NOMO-1 treated with dmso at 0.1 percent for 144 hours (cell line): ENCODE data around the gene MYZAP.
"Not testable (repeated sequence)": the region's sequence is repeated elsewhere in the genome, so short reads cannot be mapped to it uniquely, and the experiment has no call there.

Source experiments
- DNase-seq: peaks from one replicate; lab custom pipeline; 2025; ENCODE audit not compliant: unreplicated experiment; lab: John Stamatoyannopoulos, UW

The MYZAP gene

DNA sequence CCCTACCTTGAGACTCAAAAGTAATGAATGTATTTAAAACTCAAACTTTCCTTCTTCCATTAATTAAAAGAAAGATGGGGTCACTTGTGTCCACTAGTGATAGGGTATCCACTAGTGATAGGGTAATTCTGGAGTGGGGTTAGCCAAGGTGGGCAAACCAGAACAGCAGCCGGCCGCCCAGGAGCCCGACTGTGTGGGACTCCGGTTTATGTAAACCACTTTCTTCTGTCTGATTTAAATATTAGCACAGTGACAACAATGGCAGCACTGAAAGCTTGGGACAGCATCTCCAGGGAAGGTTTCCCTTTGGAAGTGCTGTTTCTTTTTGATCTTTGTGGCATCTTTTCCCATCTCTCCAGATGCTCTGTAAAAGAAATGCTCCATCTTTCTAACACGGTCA lies 722 bp downstream of the MYZAP start:
- DNase-seq: no peak

DNA sequence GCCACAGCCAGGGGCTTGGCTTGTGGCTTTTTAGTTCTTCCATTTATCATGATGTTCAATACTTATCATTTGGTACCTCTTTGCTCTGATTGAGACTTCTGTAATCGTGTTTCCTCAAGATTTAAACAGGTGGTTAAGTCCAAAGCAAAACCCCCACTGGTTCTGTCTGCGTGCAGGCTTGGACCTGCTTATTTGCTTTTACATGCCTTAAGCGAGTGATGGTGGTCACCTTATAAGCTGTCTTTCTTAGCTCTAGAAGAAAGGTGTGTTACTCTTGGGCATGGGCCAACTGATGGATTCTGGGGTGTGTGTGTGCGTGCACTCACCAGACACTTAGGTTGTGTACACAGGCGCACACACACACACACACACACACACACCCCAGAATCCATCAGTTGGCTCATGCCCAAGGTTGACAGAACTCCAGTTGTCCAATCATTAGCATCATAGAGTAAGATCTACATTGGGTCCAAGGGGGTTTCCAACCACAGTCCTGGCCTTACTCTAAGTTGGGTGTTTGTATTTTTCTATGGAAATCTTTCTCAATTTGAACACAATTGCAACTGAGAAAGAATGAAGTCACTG lies 1.2 kb downstream of the MYZAP start:
- DNase-seq: no peak

DNA sequence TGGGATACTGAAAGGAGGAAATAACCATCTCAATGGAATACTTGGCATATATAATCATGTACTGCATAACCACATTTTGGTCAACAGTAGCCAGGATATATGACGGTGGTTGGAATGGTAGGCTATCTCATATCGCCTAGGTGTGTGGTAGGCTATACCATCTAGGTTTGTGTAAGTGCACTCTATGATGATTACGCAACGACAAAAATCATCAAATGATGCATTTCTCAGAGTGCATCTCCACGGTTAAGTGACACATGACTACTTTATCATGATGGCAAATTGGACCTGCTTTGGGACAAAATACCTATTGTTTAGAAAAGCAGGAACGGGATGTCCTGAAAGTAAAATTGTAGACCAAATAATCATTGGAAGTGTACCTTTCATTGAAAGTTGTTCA lies 2.8 kb downstream of the MYZAP start:
- no peak for DNase-seq

DNA sequence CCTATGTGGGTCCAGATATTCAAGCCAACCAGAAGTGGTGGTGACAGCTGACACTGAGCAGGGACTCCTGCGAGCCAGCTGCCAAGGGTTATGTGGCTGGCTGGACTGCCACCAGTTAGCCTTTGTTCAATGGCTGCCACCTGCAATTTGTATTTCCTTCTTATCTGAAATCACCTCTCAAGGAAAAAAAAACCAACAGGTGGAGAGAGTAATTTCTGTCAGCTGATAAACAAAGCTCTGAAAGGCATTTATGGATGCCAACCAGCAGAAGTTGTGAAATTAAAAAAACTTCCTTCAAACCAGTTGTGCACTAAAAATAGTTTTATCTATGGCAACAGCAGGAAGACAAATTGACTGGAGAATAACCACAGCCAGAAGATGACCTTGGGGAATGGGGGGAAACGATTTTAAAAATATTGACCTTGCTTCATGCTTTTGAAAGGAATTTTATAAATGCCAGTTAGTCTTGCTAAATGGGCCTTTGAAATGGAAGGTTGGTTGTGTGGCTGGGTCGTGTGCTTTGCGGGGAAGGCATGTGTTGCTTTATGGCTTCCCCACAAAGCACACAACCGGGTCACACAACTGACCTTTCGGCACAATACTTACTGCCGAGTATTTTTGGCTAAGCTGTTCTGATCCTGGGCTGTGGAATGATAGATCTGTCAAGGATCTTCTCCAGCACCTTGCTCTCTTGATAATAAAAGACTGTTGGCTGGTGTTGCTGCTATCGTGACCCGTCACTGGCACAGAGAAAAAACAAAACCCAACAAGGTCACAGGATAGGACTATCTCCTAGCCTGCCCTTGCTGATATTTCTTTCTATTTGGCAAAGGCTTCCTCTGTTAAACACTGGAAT lies 3.5 kb downstream of the MYZAP start:
- no peak for DNase-seq

DNA sequence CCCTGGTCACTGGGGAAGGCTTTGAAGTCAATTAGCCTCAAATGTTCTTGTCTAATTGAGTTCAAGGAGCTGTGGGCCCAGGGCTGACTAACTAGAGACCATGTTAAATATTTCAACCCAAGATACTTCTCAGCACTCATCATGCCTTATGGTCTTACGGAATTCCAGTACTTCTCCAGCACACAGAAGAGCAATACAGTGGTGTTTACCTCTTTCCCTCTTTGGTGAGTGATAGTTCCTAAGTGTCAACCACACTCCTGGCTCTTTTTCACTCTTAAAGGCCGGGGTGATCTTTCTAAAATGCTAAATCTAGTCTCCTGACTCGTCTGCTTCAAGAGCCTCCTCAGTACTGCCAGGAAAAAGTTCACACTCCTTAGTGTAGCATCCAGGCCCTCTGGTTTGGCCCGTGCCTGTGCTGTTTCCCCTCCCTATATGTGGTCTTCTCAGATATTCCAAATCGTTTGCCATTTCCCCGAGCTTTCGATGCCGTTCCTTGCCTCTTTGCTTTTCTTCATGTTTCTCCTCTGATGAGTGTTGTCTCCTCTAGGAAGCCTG lies 4.7 kb downstream of the MYZAP start:
- no peak for DNase-seq

DNA sequence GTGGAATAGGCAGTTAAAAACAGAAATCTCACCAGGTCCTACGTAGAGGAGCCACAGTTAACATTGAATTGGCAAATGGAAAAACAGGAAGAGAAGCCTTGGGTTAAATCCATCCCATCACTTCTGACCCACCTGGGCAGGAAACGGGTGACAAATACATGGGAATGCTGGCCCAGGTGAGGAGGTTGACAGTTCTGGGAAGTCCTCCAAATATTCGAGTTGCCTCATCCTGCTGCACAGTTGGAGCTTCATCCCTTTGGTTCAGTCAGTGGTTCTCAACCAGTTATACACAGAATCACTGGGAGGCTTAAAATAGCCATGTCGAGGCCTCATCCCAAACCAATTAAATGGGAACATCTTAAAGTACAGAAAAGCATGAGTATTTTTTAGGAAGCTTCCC lies 5.3 kb downstream of the MYZAP start:
- no peak for DNase-seq

DNA sequence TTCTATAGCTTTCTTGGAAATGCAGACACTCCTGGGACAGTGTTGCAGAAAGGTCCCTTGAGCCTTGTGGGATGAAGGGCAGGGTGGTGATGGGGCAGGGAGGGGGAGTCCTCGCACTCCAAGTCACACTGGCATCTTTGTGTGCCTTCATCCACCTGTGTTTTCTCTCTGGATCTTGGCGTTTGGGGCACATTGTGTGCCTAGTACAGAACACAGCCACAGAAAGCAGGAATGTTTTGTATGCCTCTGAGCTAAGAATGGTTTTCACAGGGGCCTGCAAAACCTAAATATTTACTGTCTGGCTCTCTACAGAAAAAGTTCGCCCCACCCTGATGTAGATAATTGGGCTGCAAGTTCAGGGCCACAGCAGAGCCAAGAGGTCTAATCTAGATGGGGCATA lies 5.7 kb downstream of the MYZAP start:
- no peak for DNase-seq

DNA sequence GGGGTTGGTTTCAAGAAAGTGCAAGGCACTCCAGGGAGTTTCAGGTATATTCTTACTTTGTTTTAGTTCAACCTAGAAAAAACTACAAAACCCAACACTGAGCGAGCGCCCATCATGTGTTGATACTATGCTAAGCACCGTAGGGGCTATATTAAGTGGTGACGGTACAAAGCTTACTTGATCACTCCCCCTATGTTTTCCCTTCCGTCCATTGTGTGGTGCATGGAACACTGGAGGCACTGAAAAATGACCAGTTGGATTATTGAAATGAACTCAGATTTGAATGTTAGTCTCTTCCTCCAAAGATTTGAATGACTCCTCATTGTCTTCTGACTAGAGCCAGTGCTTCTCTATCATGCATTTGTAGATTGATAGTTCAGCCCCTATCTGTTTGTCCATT lies 6.6 kb downstream of the MYZAP start:
- no peak for DNase-seq

DNA sequence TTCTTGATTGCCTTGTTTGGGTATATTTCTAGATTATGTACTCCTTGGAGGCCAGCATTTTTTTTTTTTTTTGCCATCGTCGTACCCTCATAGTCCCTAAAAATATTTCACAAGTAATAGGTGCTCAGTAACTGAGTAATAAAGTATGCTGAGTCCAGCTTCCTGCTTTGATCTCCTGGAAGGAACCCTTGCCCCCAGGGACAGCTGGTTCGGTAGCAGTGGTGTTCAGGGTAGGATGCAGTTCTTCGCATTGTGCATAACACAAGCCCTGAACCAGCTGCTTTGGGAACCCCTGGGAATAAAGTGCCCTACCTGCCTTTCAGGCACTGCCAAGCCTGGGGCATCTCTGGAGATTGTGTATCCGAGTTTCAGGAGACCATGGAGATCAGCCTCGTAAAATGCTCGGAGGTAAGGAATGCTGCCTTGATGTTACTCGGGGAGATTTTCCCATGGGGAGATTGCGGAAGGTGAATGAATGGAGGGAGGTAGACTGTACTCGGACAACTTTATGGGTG lies 7.6 kb downstream of the MYZAP start:
- no peak for DNase-seq

DNA sequence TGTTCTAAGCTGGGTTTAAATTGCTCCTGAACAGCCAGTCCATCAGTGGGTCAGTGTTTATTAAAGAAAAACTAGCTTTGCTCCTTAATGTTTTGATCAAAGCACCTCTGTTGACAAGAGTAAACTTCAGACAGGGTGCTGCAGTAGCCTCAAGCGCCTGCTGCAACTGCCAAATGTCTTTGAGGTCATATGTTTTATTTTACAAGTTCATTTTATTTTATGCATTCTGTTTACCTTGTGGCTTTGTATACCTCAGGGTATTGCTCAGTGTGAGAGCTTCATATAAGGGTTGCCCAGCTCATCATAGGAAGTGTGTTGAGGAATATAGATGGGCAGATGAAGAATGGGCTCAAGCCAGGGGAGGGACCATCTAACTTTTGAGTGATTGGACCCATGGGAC lies 8.5 kb downstream of the MYZAP start:
- DNase-seq: no peak

DNA sequence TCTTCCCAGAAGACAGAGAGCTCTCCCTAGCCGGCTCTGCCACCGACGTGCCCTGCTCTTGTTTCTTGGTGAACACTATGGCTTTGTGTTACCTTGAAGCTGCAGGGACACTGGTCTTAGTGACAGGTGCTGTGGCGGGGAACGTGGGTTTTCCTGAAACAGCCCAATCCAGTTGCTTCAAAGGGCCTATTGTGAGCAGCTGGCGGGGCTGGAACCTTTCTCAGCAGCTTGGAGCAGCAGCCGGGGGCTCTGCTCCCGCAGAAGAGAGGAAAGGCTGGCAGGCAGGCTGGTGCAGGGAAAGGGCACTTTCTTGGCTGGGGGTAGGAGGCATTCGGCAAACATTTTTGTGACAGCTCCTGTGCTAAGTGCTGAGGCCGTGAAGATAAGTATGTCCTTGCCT lies 12.8 kb downstream of the MYZAP start:
- no peak for DNase-seq

DNA sequence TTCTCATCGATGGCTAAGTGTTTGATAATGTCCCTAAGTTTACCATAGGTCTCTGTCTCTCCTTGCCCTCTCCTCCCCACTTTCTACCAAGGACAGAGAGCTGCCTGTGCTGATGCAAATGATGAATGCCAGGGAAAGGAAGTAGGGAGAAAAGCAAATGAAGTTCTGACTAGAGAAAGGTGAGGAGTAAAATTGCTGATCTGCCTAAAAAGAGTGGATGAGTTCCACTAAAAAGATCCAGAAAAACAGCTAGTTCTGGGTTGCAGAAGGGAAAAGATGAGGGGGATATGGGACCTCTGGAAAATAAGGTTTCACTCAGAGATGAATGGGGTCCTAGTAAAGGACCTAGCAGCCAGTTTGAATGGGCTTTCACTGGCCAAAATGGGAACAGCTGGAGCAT lies 13.8 kb downstream of the MYZAP start:
- no peak for DNase-seq

DNA sequence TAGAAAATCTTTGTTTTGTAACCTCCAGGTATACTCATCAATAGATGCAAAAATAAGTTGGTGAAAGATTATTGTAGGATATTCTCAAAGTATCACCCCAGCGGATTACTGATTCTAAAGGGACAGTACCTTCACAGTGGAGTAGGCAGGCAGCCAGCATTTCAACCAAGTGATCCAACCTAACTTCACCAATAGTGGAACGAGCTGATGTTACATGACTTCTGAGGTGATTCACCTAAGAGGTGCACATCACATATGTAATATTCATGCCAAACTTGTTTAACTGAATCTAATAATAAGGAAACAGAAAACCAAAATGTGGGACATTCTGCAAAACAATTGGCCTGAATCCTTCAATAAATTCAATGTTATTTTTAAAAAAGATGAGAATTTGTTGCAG lies 14.3 kb downstream of the MYZAP start:
- DNase-seq: no peak

DNA sequence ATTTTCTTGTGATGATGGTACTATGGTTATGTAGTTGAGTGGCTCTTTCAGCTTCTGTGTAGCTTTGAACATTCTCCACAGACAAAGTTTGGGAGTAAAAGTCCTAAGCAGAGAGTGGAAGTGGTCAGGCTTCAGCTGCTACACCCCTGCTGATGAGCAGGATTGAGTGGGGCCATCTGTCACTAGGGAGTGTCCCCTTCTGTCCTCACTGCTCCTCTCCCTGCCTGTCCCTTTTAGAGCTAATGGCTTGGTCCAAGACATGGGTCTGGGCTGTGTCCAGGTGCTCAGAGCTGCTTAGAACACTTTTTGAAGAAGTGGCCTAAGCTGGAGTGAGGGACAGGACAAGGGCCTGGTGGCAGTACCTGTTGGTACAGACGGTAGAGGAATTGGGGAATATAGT lies 15.1 kb downstream of the MYZAP start:
- no peak for DNase-seq

DNA sequence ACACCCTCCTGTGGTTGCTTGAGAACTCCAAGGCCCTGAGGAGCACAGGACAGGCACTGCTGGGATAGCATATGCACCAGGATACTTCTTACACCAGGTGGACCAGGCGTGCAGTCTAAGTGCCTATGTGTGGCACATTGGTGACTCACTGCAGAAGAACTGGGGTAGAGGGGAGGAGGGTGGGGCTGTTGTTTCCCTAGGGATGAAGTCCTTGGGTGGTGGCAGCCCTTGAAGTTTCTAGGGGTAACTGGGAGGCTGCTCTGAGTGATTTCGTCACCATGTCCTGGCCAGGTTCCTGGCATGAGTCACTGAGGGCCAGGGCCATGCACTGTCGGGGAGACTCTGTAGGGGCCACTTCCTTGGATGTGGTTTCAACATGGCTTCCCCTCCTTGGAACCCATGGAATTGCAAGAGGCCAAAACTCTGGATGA lies 15.9 kb downstream of the MYZAP start:
- DNase-seq: no peak

DNA sequence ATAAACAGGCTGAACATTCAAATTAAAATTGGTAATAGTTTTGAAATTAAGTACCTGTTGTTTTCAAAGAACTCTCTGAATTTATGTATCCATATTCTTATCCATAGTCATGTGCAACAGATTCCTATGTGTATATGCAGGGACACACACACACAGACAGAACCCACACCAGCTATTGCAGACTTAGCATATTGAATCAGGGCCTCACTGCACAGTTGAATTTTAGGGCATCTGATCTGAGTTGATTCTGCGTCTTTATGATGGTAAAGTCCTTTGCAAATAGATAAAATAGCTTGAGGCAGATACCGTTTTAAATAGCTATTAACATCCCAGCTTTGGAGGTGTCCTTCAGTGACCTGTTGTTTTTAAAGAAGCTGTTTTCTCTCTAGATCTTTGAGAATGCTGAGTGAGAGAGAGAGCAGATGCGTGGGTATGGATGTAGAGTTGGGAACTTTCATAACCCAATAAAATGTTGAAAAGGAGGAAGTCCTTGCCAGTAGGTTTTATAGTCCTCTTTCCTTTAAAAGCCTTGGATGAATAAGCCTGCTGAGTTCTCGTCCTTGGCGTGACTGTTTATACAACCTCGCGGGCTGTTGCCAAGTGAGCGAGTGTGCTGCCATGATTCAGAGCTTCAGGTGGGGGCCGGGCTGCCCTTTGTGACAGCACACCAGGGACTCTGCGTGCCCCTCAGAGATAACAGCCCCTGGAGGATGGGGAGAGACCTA lies 18.3 kb downstream of the MYZAP start:
- no peak for DNase-seq

DNA sequence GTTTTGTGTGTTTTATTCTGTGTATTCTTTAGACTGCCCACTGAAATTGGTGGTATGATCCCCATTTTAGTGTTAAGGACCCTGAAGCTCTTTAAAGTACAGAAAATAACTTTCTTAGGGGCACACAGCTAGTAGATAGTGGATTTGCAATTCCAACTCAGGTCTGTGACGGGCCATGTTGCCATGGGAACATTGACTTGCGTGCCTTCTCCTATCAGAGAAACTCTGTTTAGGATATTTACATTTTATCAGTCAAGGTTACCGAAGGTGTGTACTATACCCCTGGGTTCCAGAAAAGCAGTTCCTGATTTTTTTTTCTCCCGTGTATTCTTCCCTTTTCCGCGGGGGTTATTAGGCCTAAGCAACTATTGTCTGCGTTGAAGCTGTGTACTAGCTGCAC lies 19.4 kb downstream of the MYZAP start:
- no peak for DNase-seq

DNA sequence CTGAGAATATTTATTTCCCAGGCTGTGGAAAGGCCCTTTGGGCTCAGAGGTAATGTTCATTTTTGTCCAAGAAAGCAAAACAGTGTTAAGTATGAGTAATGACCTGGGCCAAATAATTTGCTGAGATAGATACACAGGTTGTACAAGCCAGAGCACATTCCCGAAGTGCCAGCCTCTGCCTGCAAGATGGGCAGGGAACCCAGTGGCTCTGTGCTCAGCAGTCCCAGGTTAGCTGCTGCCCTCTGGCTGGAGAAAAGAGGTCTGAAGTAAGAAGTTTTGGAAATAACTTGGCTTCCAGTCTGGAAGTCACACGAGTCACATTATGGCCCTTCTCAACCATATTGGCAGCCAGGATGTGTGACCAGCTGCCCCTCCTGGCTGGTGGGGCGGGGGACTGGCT lies 20.2 kb downstream of the MYZAP start:
- no peak for DNase-seq

DNA sequence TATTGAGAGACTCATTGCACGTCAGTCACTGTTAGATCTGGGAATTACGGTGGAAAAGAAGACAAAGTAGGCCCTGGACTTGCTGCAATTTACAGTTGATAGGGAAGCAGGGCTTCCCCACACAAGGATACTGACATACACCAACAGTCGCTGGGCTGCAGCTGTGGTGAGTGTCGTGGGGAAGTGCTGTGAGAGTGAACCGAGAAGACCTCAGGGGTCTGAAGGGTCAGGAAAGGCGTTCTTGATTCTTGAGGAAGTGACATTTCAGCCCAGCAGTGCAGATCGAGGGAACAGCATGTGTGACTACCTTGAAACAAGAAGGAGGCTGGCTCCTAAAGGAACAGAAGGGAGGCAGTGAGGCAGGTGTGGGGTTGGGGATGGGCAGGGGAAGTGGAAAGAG lies 22.5 kb downstream of the MYZAP start:
- DNase-seq: no peak

DNA sequence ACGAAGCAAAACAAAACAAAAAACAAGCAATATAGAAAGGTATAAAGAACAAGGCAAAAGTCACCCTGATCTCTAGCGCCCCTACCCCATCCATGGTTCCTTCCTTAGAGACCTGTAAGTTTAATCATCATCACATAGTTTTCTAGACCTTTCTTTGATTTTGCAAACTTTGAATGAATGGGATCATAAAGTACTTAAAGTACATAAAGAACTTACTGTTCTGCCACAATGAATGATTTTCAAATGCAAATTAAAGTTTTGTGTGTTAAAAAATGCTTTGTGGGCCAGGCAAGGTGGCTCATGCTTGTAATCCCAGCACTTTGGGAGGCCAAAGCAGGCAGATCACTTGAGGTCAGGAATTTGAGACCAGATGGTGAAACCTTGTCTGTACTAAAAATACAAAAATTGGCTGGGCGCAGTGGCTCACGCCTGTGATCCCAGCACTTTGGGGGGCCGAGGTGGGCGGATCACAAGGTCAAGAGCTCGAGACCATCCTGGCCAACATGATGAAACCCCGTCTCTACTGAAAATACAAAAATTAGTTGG lies 24.3 kb downstream of the MYZAP start:
- DNase-seq: not testable (repeated sequence)

DNA sequence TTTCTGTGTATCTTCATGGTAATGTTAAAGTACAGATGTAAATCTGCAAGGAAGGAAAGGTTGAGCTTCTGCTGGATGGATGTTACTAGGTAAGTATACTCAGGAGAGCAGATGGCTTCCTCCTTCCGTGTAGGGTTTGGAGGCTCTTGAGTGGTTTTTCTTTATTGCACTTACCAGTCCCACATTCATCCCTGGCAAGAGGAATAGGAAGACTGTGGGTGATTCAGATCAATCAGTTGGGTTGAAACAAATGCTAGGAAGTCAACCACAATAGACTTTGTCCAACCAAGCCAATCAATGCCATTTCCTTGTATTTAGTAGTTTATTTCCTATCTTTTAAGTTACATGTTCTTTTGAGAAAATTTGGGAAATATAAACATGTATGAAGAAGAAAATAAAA lies 26.6 kb downstream of the MYZAP start:
- DNase-seq: no peak
